Lower leg skin (tissue), 4 donors: Measurements from ENCODE around the gene PXK. TPM values are rescaled to one million over a fixed set of nuclear protein-coding genes. Genes with fewer than 3 reads are reported as not detected.

ENCODE experiments used
- DNase-seq, 2 donors: peaks; one replicate each; pipeline ENCODE4 v3.0.0-alpha.2; 2019; ENCODE audit warnings: low spot score in 2 of 2
- H3K4me3 ChIP-seq: fragments of 200-600 bp; sonication (generic); 2 replicates; pipeline ENCODE4 v1.5.1; 2017; ENCODE audit warnings: mild to moderate bottlenecking, low read depth; ENCODE audit not compliant: poor library complexity, severe bottlenecking
- POLR2A ChIP-seq, 2 donors: fragments of 450-650 bp; IDR thresholded peaks; one replicate each; pipeline ENCODE4 v1.6.1; 2016 to 2017; ENCODE audit warnings: antibody characterized with exemption in 2 of 2, mild to moderate bottlenecking in 1 of 2, moderate library complexity in 1 of 2
- WGBS, 2 donors: methylation state at CpG; one replicate each; pipeline ENCODE4 v1.1.5; 2018; 5-methylcytosine and 5-hydroxymethylcytosine counted together
- intact Hi-C: fragments of 100-400 bp; cut with DNase I; formaldehyde crosslinking; loops from one replicate; pipeline ENCODE4 v1.15.0; 2023; ENCODE audit warnings: low total_unique reads
- total RNA-seq, 4 donors: library from RNA; depleted of rRNA; stranded (reverse); fragments of >200 nt; gene quantifications; one replicate each; pipeline ENCODE4 v1.1.0, GENCODE V29; 2016
- TF ChIP-seq, protein P1 (sequence below), 3 donors: fragments of 450-650 bp; IDR thresholded peaks; one replicate each; pipeline ENCODE4 v1.5.1; 2016; ENCODE audit warnings: antibody characterized with exemption in 3 of 3, mild to moderate bottlenecking in 3 of 3, moderate library complexity in 2 of 3

PXK gene
- total RNA-seq, 4 donors from 2014 or later, result 19.4 to 27.7 (median 23.9) TPM

DNA sequence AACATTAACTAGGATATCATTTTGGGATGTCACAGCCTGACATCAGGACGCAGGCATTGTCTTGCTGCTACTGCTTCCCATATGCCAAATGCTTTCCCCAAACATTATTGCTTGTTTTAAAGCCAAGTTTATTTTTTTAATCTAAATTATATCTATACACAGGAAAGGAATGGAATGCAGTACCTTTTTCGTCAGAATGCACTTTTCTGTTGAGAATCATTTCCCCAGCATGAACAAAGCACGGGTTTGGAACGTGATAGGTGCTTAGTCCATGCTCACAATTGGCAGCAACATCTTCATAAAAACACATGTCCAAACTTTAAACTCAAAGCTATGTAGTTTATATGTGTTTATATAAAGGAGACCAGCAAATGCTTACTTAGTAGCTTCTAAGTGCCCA is 26.1 kb downstream of the PXK start:
- H3K4me3 ChIP-seq, result no peak overlapping the region
- intact Hi-C loops, result no loop called here

GRCh38 chr3:58359621-58360020 is 26.9 kb downstream of the PXK start:
- intact Hi-C loops, result no loop called here
- no peak overlapping the region for H3K4me3 ChIP-seq
- DNase-seq, result no peak
- 68 to 72% methylated on average over 4 of the region's 4 CpGs for WGBS, 2 donors
- TF ChIP-seq POLR2A (IDR thresholded peaks at IDR 0.05), result no peak
- TF ChIP-seq, protein P1, sequence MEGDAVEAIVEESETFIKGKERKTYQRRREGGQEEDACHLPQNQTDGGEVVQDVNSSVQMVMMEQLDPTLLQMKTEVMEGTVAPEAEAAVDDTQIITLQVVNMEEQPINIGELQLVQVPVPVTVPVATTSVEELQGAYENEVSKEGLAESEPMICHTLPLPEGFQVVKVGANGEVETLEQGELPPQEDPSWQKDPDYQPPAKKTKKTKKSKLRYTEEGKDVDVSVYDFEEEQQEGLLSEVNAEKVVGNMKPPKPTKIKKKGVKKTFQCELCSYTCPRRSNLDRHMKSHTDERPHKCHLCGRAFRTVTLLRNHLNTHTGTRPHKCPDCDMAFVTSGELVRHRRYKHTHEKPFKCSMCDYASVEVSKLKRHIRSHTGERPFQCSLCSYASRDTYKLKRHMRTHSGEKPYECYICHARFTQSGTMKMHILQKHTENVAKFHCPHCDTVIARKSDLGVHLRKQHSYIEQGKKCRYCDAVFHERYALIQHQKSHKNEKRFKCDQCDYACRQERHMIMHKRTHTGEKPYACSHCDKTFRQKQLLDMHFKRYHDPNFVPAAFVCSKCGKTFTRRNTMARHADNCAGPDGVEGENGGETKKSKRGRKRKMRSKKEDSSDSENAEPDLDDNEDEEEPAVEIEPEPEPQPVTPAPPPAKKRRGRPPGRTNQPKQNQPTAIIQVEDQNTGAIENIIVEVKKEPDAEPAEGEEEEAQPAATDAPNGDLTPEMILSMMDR (IDR thresholded peaks at IDR 0.05), result no peak

More for the DNA sequence above, 26.1 kb downstream of the PXK start:
- TF ChIP-seq, protein P1 (IDR thresholded peaks at IDR 0.05), result no peak
- no peak for TF ChIP-seq POLR2A (IDR thresholded peaks at IDR 0.05)
- 73 to 81% methylated on average over 4 of the region's 4 CpGs for WGBS, 2 donors
- no peak for DNase-seq

- TF ChIP-seq, protein P1 (IDR thresholded peaks at IDR 0.05), result no peak
- TF ChIP-seq POLR2A (IDR thresholded peaks at IDR 0.05), result no peak
- intact Hi-C loops, result no loop called here
- DNase-seq, result no peak
- H3K4me3 ChIP-seq, result no peak overlapping the region
Measured at GRCh38 chr3:58361866-58362265, 29.2 kb downstream of the PXK start.

- intact Hi-C loops, result no loop called here
- DNase-seq, result no peak
- WGBS, 2 donors, result 70 to 75% methylated on average over 1 of the region's 1 CpG
- TF ChIP-seq POLR2A (IDR thresholded peaks at IDR 0.05), result no peak
- TF ChIP-seq, protein P1 (IDR thresholded peaks at IDR 0.05), result no peak
- H3K4me3 ChIP-seq, result no peak overlapping the region
Measured at GRCh38 chr3:58366699-58367098, 34.0 kb downstream of the PXK start.

DNA sequence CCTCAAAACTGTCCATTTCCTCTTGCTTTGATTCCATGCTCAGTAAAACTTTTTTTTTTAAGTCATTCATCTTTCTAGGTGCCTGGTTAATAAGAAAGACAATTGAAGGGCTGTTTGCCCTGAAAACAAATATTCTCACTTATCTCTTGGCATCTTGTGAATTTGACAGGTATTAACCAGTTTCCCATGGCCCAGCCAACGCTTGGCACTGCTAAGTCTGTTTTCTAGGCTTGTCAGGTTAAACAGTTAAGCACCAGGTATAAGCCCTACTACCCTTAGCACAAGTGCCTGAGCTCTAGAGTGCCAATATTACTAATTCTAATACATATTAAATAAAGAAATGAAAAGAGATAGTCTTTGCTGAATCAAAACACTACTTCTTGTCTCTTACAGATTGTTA is 36.3 kb downstream of the PXK start:
- no peak for DNase-seq
- no peak for TF ChIP-seq POLR2A (IDR thresholded peaks at IDR 0.05)
- TF ChIP-seq, protein P1 (IDR thresholded peaks at IDR 0.05), result no peak
- intact Hi-C loops, result no loop called here
- H3K4me3 ChIP-seq, result no peak overlapping the region
- 59 to 66% methylated on average over 1 of the region's 1 CpG for WGBS, 2 donors

DNA sequence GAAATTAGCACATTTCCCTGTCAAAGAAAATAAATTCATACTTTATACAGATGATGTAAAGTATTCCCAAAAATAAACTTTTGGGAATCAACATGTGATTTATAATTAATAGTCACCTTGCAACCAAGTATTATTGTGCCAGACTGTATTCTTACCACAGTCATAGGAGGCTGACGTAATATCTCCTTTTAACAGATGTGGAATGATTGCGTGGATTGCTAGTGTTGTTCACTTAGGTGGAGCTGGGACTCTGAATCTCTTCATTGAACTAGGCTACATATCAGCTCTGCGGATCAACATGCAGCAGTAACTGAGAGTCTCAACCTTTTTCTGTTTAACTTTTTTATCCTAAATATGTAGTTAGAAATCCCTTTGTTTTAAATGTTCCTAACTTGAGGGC is 37.2 kb downstream of the PXK start:
- 84 to 94% methylated on average over 3 of the region's 3 CpGs for WGBS, 2 donors
- no peak for DNase-seq
- H3K4me3 ChIP-seq, result no peak overlapping the region
- no peak for TF ChIP-seq POLR2A (IDR thresholded peaks at IDR 0.05)
- TF ChIP-seq, protein P1 (IDR thresholded peaks at IDR 0.05), result no peak
- intact Hi-C loops, result no loop called here
